Spleen (tissue), 7 donors: Measurements from ENCODE around the gene MSI2.

Experiments used
- CTCF ChIP-seq, 11 experiments: fragments of 200-600 bp in 7 of 11; fragments of 450-650 bp in 4 of 11; sonication (generic) in 4 of 11; IDR thresholded peaks in 8 of 11; conservative IDR thresholded peaks in 3 of 11; 1 replicate in 7 of 11; 2 replicates in 4 of 11; pipeline versions ENCODE4 v1.4.0 to v1.8.0; 2016 to 2021; ENCODE audit warnings: antibody characterized with exemption in 11 of 11, inconsistent platforms in 4 of 11, mild to moderate bottlenecking in 1 of 11
- POLR2A ChIP-seq, 3 donors: fragments of 450-650 bp; IDR thresholded peaks; one replicate each; pipeline ENCODE4 v1.5.1; 2017; ENCODE audit warnings: antibody characterized with exemption in 3 of 3, mild to moderate bottlenecking in 1 of 3
- POLR2AphosphoS5 ChIP-seq, 3 donors: sonication (generic); formaldehyde crosslinking; IDR thresholded peaks; one replicate each; pipeline ENCODE4 v1.5.1; 2017; ENCODE audit warnings: antibody characterized with exemption in 3 of 3
- donor health status: DM: no; HTN: no; CAD: no; lungs with moderate emphysema.
- donor health status: DM: no; HTN: no; CAD: no.
- donor health status: DM: no; HTN: no; CAD: no.

DNA sequence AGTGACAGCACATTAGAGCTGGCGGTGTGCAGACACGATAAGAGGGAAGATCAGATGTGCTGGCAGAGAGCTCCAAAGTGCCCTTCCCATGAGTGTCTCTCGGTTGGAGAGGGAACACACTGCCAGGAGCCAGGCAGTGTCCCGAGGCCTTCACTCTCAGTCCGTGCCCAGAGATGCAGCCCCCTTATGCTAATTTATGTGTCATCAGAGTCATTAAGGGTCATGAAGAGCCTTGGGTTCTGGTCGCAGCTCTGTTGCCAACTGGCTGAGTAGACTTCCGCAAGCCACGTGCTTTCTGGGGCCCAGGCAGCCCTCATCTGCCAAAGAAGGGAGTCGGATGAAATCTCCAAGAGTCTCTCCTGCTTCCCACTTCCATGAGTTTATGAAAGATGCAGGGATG is 232.5 kb downstream of the MSI2 start:
- no peak for TF ChIP-seq CTCF (IDR thresholded peaks at IDR 0.05 in 8 of 11, conservative IDR thresholded peaks at IDR 0.05 in 3 of 11)
- TF ChIP-seq POLR2A (IDR thresholded peaks at IDR 0.05): no peak
- no peak for TF ChIP-seq POLR2AphosphoS5 (IDR thresholded peaks at IDR 0.05)
